Measurements from ENCODE around the gene VAV2. TPM values are rescaled to one million over a fixed set of nuclear protein-coding genes. Genes with fewer than 3 reads are reported as not detected.

VAV2 gene
- polyA plus RNA-seq, 1 of the 3 experiments (the other 2 are of a cell fraction), result 14.9 TPM

- no peak overlapping the region for H2AFZ ChIP-seq (ENCODE audit: low read depth)
- peaks cover 0 to 5% of the 10 kb centered on the region in 2 experiments; a peak in 1 of 4 replicates for H3K4me1 ChIP-seq (ENCODE audit: control insufficient read depth in 1 of 2, insufficient read depth in 2 of 2, low read depth in 1 of 2, low read length in 1 of 2)
- WGBS (ENCODE audit: low lambda C conversion rate), result 92% methylated on average over 19 of the region's 28 CpGs
- H3K4me2 ChIP-seq, result no peak overlapping the region
- DNase-seq, result no peak
- POLR2A ChIA-PET, result no interaction called here
- no peaks in the 10 kb centered on the region for H3K79me2 ChIP-seq (ENCODE audit: insufficient read depth)
- H3K9me2 ChIP-seq, result no peaks in the 10 kb centered on the region
- H3K27me3 ChIP-seq (ENCODE audit: insufficient read depth), result no peaks in the 10 kb centered on the region
- peaks cover 16% of the 10 kb centered on the region for H3F3A ChIP-seq (replicated peaks; ENCODE audit: insufficient read depth)
- H3K9me3 ChIP-seq, result no peaks in the 10 kb centered on the region
- CTCF ChIA-PET, result interaction anchor here (1.2 kb wide), 1 partner anchor 9 kb away, joined by 4 read pairs; no protein-coding TSS in a partner anchor
- no peak overlapping the region for H3K4me3 ChIP-seq (ENCODE audit: low read depth in 2 of 2, low read length in 1 of 2)
- no peak overlapping the region for H3K27ac ChIP-seq (ENCODE audit: low read depth in 2 of 2, low read length in 1 of 2)
- H4K20me1 ChIP-seq (ENCODE audit: insufficient read depth), result no peaks in the 10 kb centered on the region
- peaks cover 38 to 77% of the 10 kb centered on the region in 2 experiments for H3K36me3 ChIP-seq (replicated peaks in 1 of 2; ENCODE audit: control insufficient read depth in 1 of 2, insufficient read depth in 2 of 2, low read length in 1 of 2)
- H3K9ac ChIP-seq, result no peak overlapping the region
- TF ChIP-seq MEF2A (IDR thresholded peaks at IDR 0.05; ENCODE audit: borderline replicate concordance, low read depth) (no peak), PBX3 (IDR thresholded peaks at IDR 0.05) (no peak), ZBTB33 (IDR thresholded peaks at IDR 0.05; ENCODE audit: borderline replicate concordance, low read depth) (no peak), TAF1 (IDR thresholded peaks at IDR 0.05; ENCODE audit: borderline replicate concordance, low read depth, low read length) (no peak), FOSL2 (IDR thresholded peaks at IDR 0.05; ENCODE audit: borderline replicate concordance, low read depth) (no peak), GABPA (IDR thresholded peaks at IDR 0.05; ENCODE audit: low read depth) (no peak), MAX (IDR thresholded peaks at IDR 0.05; ENCODE audit: low read depth) (no peak), JUND (IDR thresholded peaks at IDR 0.05) (no peak), FOXM1 (IDR thresholded peaks at IDR 0.05; ENCODE audit: low read depth) (no peak), RFX5 (IDR thresholded peaks at IDR 0.05; ENCODE audit: low read length) (no peak), NFIC (IDR thresholded peaks at IDR 0.05; ENCODE audit: borderline replicate concordance) (no peak), RAD21 (IDR thresholded peaks at IDR 0.05; ENCODE audit: low read length) (no peak), EZH2phosphoT487 (IDR thresholded peaks at IDR 0.05; ENCODE audit: borderline replicate concordance, low read depth) (no peak), TEAD4 (IDR thresholded peaks at IDR 0.05; ENCODE audit: borderline replicate concordance, insufficient read depth) (no peak), YY1 (IDR thresholded peaks at IDR 0.05; ENCODE audit: low read depth) (no peak)
These were observed 43.2 kb upstream of the VAV2 start for GRCh38 chr9:134035041-134036039.

Data from SK-N-SH (cell line).